ENCODE results near the gene UCP3. TPM values are rescaled to one million over a fixed set of nuclear protein-coding genes. Genes with fewer than 3 reads are reported as not detected.

Gene UCP3
- total RNA-seq, 1 donor from 2014 or later: 2.0 TPM

- Histone ChIP-seq H3K79me2 (ENCODE audit: insufficient read depth, low read length) (no peaks in the 10 kb centered on the region), H3K4me1 (ENCODE audit: insufficient read depth, low read length) (no peaks in the 10 kb centered on the region), H4K20me1 (ENCODE audit: insufficient read depth, low read length) (no peaks in the 10 kb centered on the region), H3K9ac (ENCODE audit: low read length) (no peak overlapping the region), H3K4me2 (ENCODE audit: low read length) (no peak overlapping the region), H3K27ac (ENCODE audit: low read depth, low read length) (no peak overlapping the region), H3K9me3 (ENCODE audit: insufficient read depth, low read depth, low read length) (no peaks in the 10 kb centered on the region), H3K27me3 (ENCODE audit: insufficient read depth, low read length) (no peaks in the 10 kb centered on the region), H3K36me3 (ENCODE audit: insufficient read depth, low read length) (no peaks in the 10 kb centered on the region), H2AFZ (ENCODE audit: low read depth, low read length) (no peak overlapping the region), H3K4me3 (ENCODE audit: insufficient read depth, low read depth, low read length) (no peak overlapping the region)
- Mint-ChIP-seq H3K4me3 (ENCODE audit: unreplicated experiment) (no peak overlapping the region), H3K9me3 (ENCODE audit: unreplicated experiment) (no peaks in the 10 kb centered on the region), H3K27me3 (ENCODE audit: low read depth, unreplicated experiment) (peaks cover 4% of the 10 kb centered on the region), H3K4me1 (ENCODE audit: low read depth, unreplicated experiment) (peaks cover 3% of the 10 kb centered on the region), H3K36me3 (ENCODE audit: low read depth, unreplicated experiment) (peaks cover 24% of the 10 kb centered on the region), H3K27ac (ENCODE audit: unreplicated experiment) (no peak overlapping the region)
- FAIRE-seq: no peak
- TF ChIP-seq EZH2 (IDR thresholded peaks at IDR 0.05; ENCODE audit: insufficient read depth, low read length): no peak
- TF ChIP-seq CTCF (IDR thresholded peaks at IDR 0.05; ENCODE audit: insufficient read depth, low read depth, low read length): no peak
- no peak for DNase-seq (ENCODE audit: low read depth)
Observed at GRCh38 chr11:74009230-74009547, 304 bp upstream of the UCP3 start.

- DNase-seq (ENCODE audit: low read depth) (no peak), FAIRE-seq (no peak)
- H3K9ac ChIP-seq (ENCODE audit: low read length): no peak overlapping the region
- no peaks in the 10 kb centered on the region for H4K20me1 ChIP-seq (ENCODE audit: insufficient read depth, low read length)
- H3K27ac ChIP-seq (ENCODE audit: low read depth, low read length): no peak overlapping the region
- H3K36me3 ChIP-seq (ENCODE audit: insufficient read depth, low read length): no peaks in the 10 kb centered on the region
- Mint-ChIP-seq H3K4me1 (ENCODE audit: low read depth, unreplicated experiment) (peaks cover 3% of the 10 kb centered on the region), H3K27ac (ENCODE audit: unreplicated experiment) (no peak overlapping the region), H3K9me3 (ENCODE audit: unreplicated experiment) (no peaks in the 10 kb centered on the region), H3K36me3 (ENCODE audit: low read depth, unreplicated experiment) (peaks cover 25% of the 10 kb centered on the region), H3K4me3 (ENCODE audit: unreplicated experiment) (no peak overlapping the region), H3K27me3 (ENCODE audit: low read depth, unreplicated experiment) (peaks cover 4% of the 10 kb centered on the region)
- H3K9me3 ChIP-seq (ENCODE audit: insufficient read depth, low read depth, low read length): no peaks in the 10 kb centered on the region
- TF ChIP-seq EZH2 (IDR thresholded peaks at IDR 0.05; ENCODE audit: insufficient read depth, low read length) (no peak), CTCF (IDR thresholded peaks at IDR 0.05; ENCODE audit: insufficient read depth, low read depth, low read length) (no peak)
- H2AFZ ChIP-seq (ENCODE audit: low read depth, low read length): no peak overlapping the region
- H3K4me2 ChIP-seq (ENCODE audit: low read length): no peak overlapping the region
- no peaks in the 10 kb centered on the region for H3K27me3 ChIP-seq (ENCODE audit: insufficient read depth, low read length)
- no peaks in the 10 kb centered on the region for H3K4me1 ChIP-seq (ENCODE audit: insufficient read depth, low read length)
- no peaks in the 10 kb centered on the region for H3K79me2 ChIP-seq (ENCODE audit: insufficient read depth, low read length)
- H3K4me3 ChIP-seq (ENCODE audit: insufficient read depth, low read depth, low read length): no peak overlapping the region
Observed at GRCh38 chr11:74007691-74008372, 1.1 kb downstream of the UCP3 start.

GRCh38 chr11:74006743-74007304, 2.1 kb downstream of the UCP3 start:
- Mint-ChIP-seq H3K27ac (ENCODE audit: unreplicated experiment) (no peak overlapping the region), H3K4me1 (ENCODE audit: low read depth, unreplicated experiment) (peaks cover 3% of the 10 kb centered on the region)
- TF ChIP-seq EZH2 (IDR thresholded peaks at IDR 0.05; ENCODE audit: insufficient read depth, low read length) (no peak), CTCF (IDR thresholded peaks at IDR 0.05; ENCODE audit: insufficient read depth, low read depth, low read length) (no peak)

More at GRCh38 chr11:74006743-74007304, 2.1 kb downstream of the UCP3 start:
- Histone ChIP-seq H3K79me2 (ENCODE audit: insufficient read depth, low read length) (no peaks in the 10 kb centered on the region), H4K20me1 (ENCODE audit: insufficient read depth, low read length) (no peaks in the 10 kb centered on the region), H3K27ac (ENCODE audit: low read depth, low read length) (no peak overlapping the region), H3K4me2 (ENCODE audit: low read length) (no peak overlapping the region), H3K9me3 (ENCODE audit: insufficient read depth, low read depth, low read length) (no peaks in the 10 kb centered on the region), H3K4me1 (ENCODE audit: insufficient read depth, low read length) (no peaks in the 10 kb centered on the region), H3K36me3 (ENCODE audit: insufficient read depth, low read length) (no peaks in the 10 kb centered on the region), H2AFZ (ENCODE audit: low read depth, low read length) (no peak overlapping the region), H3K9ac (ENCODE audit: low read length) (no peak overlapping the region), H3K4me3 (ENCODE audit: insufficient read depth, low read depth, low read length) (no peak overlapping the region), H3K27me3 (ENCODE audit: insufficient read depth, low read length) (no peaks in the 10 kb centered on the region)
- Mint-ChIP-seq H3K36me3 (ENCODE audit: low read depth, unreplicated experiment) (peaks cover 24% of the 10 kb centered on the region), H3K4me3 (ENCODE audit: unreplicated experiment) (no peak overlapping the region), H3K9me3 (ENCODE audit: unreplicated experiment) (no peaks in the 10 kb centered on the region), H3K27me3 (ENCODE audit: low read depth, unreplicated experiment) (peaks cover 4% of the 10 kb centered on the region)
- DNase-seq (ENCODE audit: low read depth) (no peak), FAIRE-seq (no peak)
